Fibroblast of villous mesenchyme (primary cell): ENCODE data around the gene TLK1. TPM values are rescaled to one million over a fixed set of nuclear protein-coding genes. Genes with fewer than 3 reads are reported as not detected.

ENCODE experiments used
- DNase-seq: peaks from one replicate; pipeline ENCODE4 v3.0.0-alpha.2; 2010; ENCODE audit warnings: low read depth
- H3K4me3 ChIP-seq: 2 replicates; pipeline ENCODE4 v1.5.1; 2011; ENCODE audit warnings: low read depth, mild to moderate bottlenecking, low read length
- CTCF ChIP-seq: IDR thresholded peaks from 2 replicates; pipeline ENCODE4 v1.5.1; 2012; ENCODE audit warnings: low read depth, mild to moderate bottlenecking, low read length; ENCODE audit not compliant: insufficient read depth
- total RNA-seq: library from RNA; depleted of rRNA; stranded (reverse); fragments of >200 nt; gene quantifications from 2 replicates; pipeline ENCODE4 v1.2.3, GENCODE V29; 2012

TLK1 gene
- total RNA-seq, 1 donor, result 17.3 TPM

DNA sequence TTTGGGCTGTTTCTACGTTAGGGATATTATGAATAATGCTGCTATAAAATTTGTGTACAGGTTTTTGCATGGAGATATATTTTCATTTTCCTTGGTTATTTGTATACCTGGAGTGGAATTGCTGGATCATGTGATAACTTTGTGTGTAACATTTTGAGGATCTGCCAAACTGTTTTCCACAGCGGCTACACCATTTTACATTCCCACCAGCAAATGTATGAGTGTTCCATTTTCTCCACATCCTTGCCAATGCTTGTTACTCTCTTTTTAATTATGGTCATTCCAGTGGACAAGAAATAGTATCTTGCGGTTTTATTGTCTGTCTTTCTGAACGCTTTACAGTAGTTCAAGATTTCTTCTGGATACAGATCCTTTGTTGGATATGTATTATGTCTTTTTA, 218.1 kb downstream of the TLK1 start:
- peak; percentile 32 for DNase-seq
- H3K4me3 ChIP-seq, result no peak overlapping the region
- no peak for TF ChIP-seq CTCF

Other genes starting within 250 kb of the TLK1 start
- gene GORASP2, start 231.6 kb downstream of the TLK1 start, total RNA-seq, result 51.5 and 67.8 TPM in 2 replicates